Kidney epithelial cell (primary cell): ENCODE results near the gene MYO7B. TPM values are rescaled to one million over a fixed set of nuclear protein-coding genes. Genes with fewer than 3 reads are reported as not detected.
A peak's percentile ranks its signal among the peaks of the same experiment; 100 is the strongest.

ENCODE experiments used
- DNase-seq: peaks from one replicate; pipeline ENCODE4 v3.0.0-alpha.2; 2010; ENCODE audit warnings: low read depth
- H3K27me3 ChIP-seq: 2 replicates; pipeline ENCODE4 v1.6.0; 2011; ENCODE audit warnings: low read length; ENCODE audit not compliant: control insufficient read depth, insufficient read depth
- H3K36me3 ChIP-seq: 2 replicates; pipeline ENCODE4 v1.5.1; 2011; ENCODE audit warnings: low read length; ENCODE audit not compliant: control insufficient read depth, insufficient read depth
- H3K4me3 ChIP-seq: 2 replicates; pipeline ENCODE4 v1.5.1; 2011; ENCODE audit warnings: low read depth, mild to moderate bottlenecking, control low read depth, low read length
- total RNA-seq: library from RNA; depleted of rRNA; stranded (reverse); fragments of >200 nt; gene quantifications from 2 replicates; pipeline ENCODE4 v1.2.3, GENCODE V29; 2015
- TF ChIP-seq, protein P1 (sequence below): IDR thresholded peaks from 2 replicates; pipeline ENCODE4 v1.5.1; 2011; ENCODE audit warnings: mild to moderate bottlenecking, moderate library complexity, low read length, control low read depth, inconsistent platforms; ENCODE audit not compliant: insufficient read depth, poor library complexity, severe bottlenecking

Gene MYO7B
- total RNA-seq, 1 donor from 2014 or later: 0.50 TPM

- H3K27me3 ChIP-seq: no peaks in the 10 kb centered on the region
- no peak overlapping the region for H3K4me3 ChIP-seq
- no peak for DNase-seq
- H3K36me3 ChIP-seq: no peaks in the 10 kb centered on the region
- TF ChIP-seq, protein P1, sequence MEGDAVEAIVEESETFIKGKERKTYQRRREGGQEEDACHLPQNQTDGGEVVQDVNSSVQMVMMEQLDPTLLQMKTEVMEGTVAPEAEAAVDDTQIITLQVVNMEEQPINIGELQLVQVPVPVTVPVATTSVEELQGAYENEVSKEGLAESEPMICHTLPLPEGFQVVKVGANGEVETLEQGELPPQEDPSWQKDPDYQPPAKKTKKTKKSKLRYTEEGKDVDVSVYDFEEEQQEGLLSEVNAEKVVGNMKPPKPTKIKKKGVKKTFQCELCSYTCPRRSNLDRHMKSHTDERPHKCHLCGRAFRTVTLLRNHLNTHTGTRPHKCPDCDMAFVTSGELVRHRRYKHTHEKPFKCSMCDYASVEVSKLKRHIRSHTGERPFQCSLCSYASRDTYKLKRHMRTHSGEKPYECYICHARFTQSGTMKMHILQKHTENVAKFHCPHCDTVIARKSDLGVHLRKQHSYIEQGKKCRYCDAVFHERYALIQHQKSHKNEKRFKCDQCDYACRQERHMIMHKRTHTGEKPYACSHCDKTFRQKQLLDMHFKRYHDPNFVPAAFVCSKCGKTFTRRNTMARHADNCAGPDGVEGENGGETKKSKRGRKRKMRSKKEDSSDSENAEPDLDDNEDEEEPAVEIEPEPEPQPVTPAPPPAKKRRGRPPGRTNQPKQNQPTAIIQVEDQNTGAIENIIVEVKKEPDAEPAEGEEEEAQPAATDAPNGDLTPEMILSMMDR: no peak
Observed at GRCh38 chr2:127638361-127639110, 103.1 kb downstream of the MYO7B start.

GRCh38 chr2:127639111-127639474 lies 103.6 kb downstream of the MYO7B start:
- Histone ChIP-seq H3K27me3 (no peaks in the 10 kb centered on the region), H3K4me3 (no peak overlapping the region), H3K36me3 (no peaks in the 10 kb centered on the region)
- DNase-seq: no peak
- TF ChIP-seq, protein P1: no peak

- DNase-seq: no peak
- Histone ChIP-seq H3K36me3 (no peaks in the 10 kb centered on the region), H3K4me3 (no peak overlapping the region), H3K27me3 (no peaks in the 10 kb centered on the region)
- TF ChIP-seq, protein P1: peak; percentile 25
Observed at GRCh38 chr2:127640082-127641072, 104.9 kb downstream of the MYO7B start.

GRCh38 chr2:127641133-127641532 lies 105.7 kb downstream of the MYO7B start:
- DNase-seq: no peak
- H3K36me3 ChIP-seq: no peaks in the 10 kb centered on the region
- no peaks in the 10 kb centered on the region for H3K27me3 ChIP-seq
- TF ChIP-seq, protein P1: no peak
- H3K4me3 ChIP-seq: no peak overlapping the region

DNA sequence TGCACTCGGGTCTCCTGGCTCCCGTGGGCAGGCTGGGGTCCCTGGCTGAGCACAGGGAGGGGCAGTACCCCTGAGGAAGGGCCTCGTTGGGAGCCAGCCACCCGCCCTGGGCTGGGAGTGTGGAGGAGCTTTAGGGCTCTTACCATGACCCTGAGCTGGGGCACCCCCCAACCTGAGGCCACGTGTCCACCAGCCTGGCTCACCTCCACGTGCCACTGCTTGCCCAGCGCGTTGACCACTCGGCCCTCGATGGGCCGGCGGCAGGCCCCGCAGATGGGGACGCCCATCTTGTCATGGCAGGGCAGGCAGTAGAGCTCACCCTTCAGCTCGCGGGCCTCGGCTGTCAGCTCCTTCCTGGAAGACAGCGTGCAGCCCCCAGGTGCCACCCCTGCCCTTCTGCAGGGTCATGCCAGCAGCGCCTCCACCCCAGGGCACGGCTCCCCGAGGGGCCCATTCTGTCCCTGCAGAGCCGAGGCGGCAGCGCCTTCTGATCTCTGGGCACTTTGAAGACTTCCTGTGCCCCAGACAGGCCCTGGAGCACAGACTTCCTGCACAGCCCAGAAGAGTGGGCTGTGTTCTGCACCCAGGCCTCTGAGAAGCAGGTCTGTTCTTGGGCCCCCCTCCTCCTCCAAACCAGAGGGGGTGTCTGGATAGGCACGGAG lies 106.5 kb downstream of the MYO7B start:
- TF ChIP-seq, protein P1: no peak

More for the DNA sequence above, 106.5 kb downstream of the MYO7B start:
- H3K4me3 ChIP-seq: no peak overlapping the region
- DNase-seq: no peak
- no peaks in the 10 kb centered on the region for H3K36me3 ChIP-seq
- H3K27me3 ChIP-seq: no peaks in the 10 kb centered on the region
